ENCODE measurements around the gene ADAMTS14. TPM values are rescaled to one million over a fixed set of nuclear protein-coding genes. Genes with fewer than 3 reads are reported as not detected.
"Not testable (repeated sequence)": the region's sequence is repeated elsewhere in the genome, so short reads cannot be mapped to it uniquely, and the experiment has no call there.

Gene ADAMTS14
- total RNA-seq, 2 donors from 2014 or later: 0.44 to 0.79 TPM

DNA sequence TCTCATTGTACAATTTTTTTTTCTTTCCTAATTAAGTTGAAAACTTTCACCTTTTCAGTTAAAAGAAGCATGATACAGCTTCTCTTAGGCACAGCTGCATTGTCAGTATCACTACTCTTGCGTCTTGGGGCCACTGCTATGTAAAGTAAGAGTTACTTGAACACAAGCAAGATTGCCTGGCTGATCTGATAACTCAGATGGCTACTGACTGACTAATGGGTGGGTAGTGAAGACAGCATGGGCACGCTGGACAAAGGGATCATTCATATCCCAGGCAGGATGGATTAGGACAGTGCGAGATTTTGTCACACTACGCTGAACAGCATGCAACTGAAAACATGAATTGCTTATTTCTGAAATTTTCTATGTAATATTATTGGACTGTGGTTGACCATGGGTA is 11.6 kb upstream of the ADAMTS14 start:
- H3K4me3 Mint-ChIP-seq: no peak overlapping the region
- 95 to 97% methylated on average over 4 of the region's 4 CpGs for WGBS, 2 experiments (ENCODE audit: insufficient coverage in 1 of 2, insufficient read length in 1 of 2)

DNA sequence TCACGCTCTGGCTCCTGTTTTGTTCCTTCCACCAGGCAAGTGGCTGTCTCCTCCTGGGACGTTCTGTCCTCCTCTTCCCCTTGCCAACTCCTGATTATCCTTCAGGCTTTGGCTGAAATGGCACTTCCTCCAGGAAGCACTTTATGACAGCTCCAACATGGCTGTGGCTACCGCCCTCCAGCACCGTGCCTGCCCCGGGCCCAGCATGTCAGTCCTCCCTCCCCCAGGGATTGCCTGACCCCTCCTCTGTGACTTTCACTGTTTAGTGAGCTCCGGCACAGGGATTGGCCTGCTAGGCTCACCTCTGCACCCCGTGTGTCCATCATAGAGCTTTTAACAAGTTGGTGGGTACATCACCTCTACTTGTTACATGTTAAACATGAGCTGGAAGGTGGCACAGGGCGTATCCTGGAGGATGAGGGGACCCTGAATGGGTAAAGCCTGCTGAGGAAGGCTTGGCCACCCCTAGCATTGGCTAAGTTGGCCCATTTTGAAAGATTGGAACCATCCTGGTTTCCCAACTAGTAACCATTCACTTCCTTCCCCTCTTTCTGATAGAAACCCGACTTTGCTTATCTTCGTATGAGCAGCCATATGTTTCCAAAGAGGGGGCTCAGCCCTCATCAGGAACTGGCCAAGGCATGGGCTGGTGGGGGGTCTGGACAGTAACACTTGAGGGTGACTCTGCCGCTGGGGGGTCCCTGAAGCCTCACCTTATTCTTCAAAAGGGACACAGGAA is 10.5 kb upstream of the ADAMTS14 start:
- no peak overlapping the region for H3K27ac ChIP-seq (ENCODE audit: low read depth, low read length)
- Mint-ChIP-seq H3K36me3 (ENCODE audit: low read depth) (no peaks in the 10 kb centered on the region), H3K27ac (no peak overlapping the region), H3K4me3 (no peak overlapping the region), H3K9me3 (peaks cover 4% of the 10 kb centered on the region), H3K27me3 (ENCODE audit: insufficient read depth) (peaks cover 2% of the 10 kb centered on the region), H3K4me1 (no peaks in the 10 kb centered on the region)
- 89% methylated on average over 8 to 11 of the region's 11 CpGs for WGBS, 2 experiments (ENCODE audit: insufficient coverage in 1 of 2, insufficient read length in 1 of 2)
- H3K36me3 ChIP-seq (ENCODE audit: control insufficient read depth, insufficient read depth, low read length): no peaks in the 10 kb centered on the region
- TF ChIP-seq, protein P1, sequence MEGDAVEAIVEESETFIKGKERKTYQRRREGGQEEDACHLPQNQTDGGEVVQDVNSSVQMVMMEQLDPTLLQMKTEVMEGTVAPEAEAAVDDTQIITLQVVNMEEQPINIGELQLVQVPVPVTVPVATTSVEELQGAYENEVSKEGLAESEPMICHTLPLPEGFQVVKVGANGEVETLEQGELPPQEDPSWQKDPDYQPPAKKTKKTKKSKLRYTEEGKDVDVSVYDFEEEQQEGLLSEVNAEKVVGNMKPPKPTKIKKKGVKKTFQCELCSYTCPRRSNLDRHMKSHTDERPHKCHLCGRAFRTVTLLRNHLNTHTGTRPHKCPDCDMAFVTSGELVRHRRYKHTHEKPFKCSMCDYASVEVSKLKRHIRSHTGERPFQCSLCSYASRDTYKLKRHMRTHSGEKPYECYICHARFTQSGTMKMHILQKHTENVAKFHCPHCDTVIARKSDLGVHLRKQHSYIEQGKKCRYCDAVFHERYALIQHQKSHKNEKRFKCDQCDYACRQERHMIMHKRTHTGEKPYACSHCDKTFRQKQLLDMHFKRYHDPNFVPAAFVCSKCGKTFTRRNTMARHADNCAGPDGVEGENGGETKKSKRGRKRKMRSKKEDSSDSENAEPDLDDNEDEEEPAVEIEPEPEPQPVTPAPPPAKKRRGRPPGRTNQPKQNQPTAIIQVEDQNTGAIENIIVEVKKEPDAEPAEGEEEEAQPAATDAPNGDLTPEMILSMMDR (conservative IDR thresholded peaks at IDR 0.05): no peak
- no peak overlapping the region for H3K9ac ChIP-seq (ENCODE audit: extremely low read depth, low read length, poor library complexity, severe bottlenecking)
- H3K9me3 ChIP-seq (ENCODE audit: control insufficient read depth, low read length): peaks cover 14% of the 10 kb centered on the region
- H3K27me3 ChIP-seq (ENCODE audit: control insufficient read depth, insufficient read depth, low read length, poor library complexity, severe bottlenecking): no peaks in the 10 kb centered on the region
- no peaks in the 10 kb centered on the region for H3K4me1 ChIP-seq (ENCODE audit: control insufficient read depth, insufficient read depth, low read length)
- DNase-seq: no peak
- H3K4me3 ChIP-seq (ENCODE audit: low read length): no peak overlapping the region

More for the DNA sequence above, 11.6 kb upstream of the ADAMTS14 start:
- Histone ChIP-seq H3K27ac (ENCODE audit: low read depth, low read length) (no peak overlapping the region), H3K9me3 (ENCODE audit: control insufficient read depth, low read length) (peaks cover 14% of the 10 kb centered on the region), H3K4me1 (ENCODE audit: control insufficient read depth, insufficient read depth, low read length) (no peaks in the 10 kb centered on the region), H3K36me3 (ENCODE audit: control insufficient read depth, insufficient read depth, low read length) (no peaks in the 10 kb centered on the region), H3K27me3 (ENCODE audit: control insufficient read depth, insufficient read depth, low read length, poor library complexity, severe bottlenecking) (no peaks in the 10 kb centered on the region), H3K9ac (ENCODE audit: extremely low read depth, low read length, poor library complexity, severe bottlenecking) (no peak overlapping the region), H3K4me3 (ENCODE audit: low read length) (no peak overlapping the region)
- Mint-ChIP-seq H3K9me3 (peaks cover 3% of the 10 kb centered on the region), H3K27ac (no peak overlapping the region), H3K36me3 (ENCODE audit: low read depth) (no peaks in the 10 kb centered on the region), H3K27me3 (ENCODE audit: insufficient read depth) (peaks cover 2% of the 10 kb centered on the region), H3K4me1 (no peaks in the 10 kb centered on the region)
- TF ChIP-seq, protein P1 (conservative IDR thresholded peaks at IDR 0.05): no peak
- no peak for DNase-seq

DNA sequence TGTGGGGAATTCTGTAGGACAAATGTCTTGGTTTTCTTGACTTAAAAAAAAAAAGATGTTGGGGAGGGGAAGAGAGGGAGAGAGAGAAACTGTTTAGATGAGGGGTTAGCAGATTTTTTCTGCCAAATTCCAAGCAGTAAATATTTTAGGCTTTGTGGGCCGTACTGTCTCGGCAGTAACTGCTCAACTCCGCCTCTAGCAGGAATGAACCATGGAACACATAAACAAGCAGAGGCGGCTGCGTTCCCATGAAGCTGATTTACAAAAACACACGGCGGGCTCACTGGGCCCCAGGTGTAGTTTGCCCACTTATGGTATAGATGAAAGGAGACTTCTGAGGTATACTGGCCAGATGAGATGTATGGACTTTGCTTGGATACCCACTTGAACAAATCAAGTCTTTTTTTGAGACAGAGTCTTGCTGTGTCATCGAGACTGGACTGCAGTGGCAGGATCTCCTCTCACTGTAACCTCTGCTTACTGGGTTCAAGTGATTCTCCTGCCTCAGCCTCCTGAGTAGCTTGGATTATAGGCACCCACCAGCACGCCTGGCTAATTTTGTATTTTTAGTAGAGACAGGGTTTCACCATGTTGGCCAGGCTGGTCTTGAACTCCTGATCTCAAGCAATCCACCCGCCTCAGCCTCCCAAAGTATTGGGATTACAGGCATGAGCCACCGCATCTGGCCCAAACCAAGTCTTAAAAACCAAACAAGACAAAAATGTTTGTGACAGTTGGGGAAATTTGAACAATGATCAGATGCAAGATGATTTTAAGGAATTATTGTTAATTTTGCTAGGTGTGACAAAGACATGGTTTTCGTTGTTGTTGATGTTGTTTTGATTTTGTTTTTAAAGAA is 9.7 kb upstream of the ADAMTS14 start:
- Histone ChIP-seq H3K27me3 (ENCODE audit: control insufficient read depth, insufficient read depth, low read length, poor library complexity, severe bottlenecking) (no peaks in the 10 kb centered on the region), H3K9me3 (ENCODE audit: control insufficient read depth, low read length) (peaks cover 14% of the 10 kb centered on the region), H3K36me3 (ENCODE audit: control insufficient read depth, insufficient read depth, low read length) (no peaks in the 10 kb centered on the region), H3K4me3 (ENCODE audit: low read length) (no peak overlapping the region), H3K4me1 (ENCODE audit: control insufficient read depth, insufficient read depth, low read length) (no peaks in the 10 kb centered on the region), H3K9ac (ENCODE audit: extremely low read depth, low read length, poor library complexity, severe bottlenecking) (no peak overlapping the region), H3K27ac (ENCODE audit: low read depth, low read length) (no peak overlapping the region)
- H3K27ac Mint-ChIP-seq: no peak overlapping the region
- TF ChIP-seq, protein P1 (conservative IDR thresholded peaks at IDR 0.05): no peak
- no peaks in the 10 kb centered on the region for H3K4me1 Mint-ChIP-seq
- no peaks in the 10 kb centered on the region for H3K36me3 Mint-ChIP-seq (ENCODE audit: low read depth)
- peaks cover 2% of the 10 kb centered on the region for H3K27me3 Mint-ChIP-seq (ENCODE audit: insufficient read depth)
- peaks cover 12% of the 10 kb centered on the region for H3K9me3 Mint-ChIP-seq
- 93 to 96% methylated on average over 10 to 12 of the region's 12 CpGs for WGBS, 2 experiments (ENCODE audit: insufficient coverage in 1 of 2, insufficient read length in 1 of 2)
- no peak for DNase-seq
- H3K4me3 Mint-ChIP-seq: no peak overlapping the region

DNA sequence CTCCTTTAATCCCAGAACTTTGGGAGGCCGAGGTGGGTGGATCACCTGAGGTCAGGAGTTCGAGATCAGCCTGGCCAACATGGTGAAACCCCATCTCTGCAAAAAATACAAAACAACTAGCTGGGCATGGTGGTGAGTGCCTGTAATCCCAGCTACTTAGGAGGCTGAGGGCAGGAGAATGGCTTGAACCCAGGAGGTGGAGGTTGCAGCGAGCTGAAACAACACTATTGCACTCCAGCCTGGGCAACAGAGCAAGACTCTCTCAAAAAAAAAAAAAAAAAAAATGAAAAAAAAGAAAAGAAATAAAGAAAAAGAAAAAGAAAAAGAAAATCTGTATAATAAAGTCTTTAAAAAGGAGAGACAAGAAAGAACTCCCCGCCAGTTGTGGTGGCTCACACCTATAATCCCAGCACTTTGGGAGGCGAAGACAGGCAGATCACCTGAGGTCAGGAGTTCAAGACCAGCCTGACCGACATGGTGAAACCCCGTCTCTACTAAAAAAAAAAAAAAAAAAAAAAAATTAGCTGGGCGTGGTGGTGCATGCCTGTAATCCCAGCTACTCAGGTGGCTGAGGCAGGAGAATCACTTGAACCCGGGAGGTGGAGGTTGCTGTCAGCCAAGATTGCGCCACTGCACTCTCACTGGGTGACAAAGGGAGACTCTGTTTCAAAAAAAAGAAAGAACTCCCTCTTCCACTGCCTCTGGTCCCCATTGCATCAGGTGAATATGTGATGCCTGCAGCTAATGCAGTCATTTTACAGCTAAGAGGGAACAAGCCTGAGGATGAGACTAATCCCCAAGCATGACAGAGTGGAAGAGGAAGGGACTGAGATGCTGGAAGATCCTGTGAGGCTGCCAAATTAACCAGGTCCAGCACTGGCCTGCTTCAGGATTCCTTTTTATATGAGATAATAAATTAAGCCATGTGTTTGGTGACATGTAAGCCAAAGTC is 8.6 kb upstream of the ADAMTS14 start:
- H3K27me3 ChIP-seq (ENCODE audit: control insufficient read depth, insufficient read depth, low read length, poor library complexity, severe bottlenecking); H3K9ac ChIP-seq (ENCODE audit: extremely low read depth, low read length, poor library complexity, severe bottlenecking); H3K4me1 ChIP-seq (ENCODE audit: control insufficient read depth, insufficient read depth, low read length); H3K36me3 ChIP-seq (ENCODE audit: control insufficient read depth, insufficient read depth, low read length); H3K27ac Mint-ChIP-seq; H3K4me3 Mint-ChIP-seq; H3K36me3 Mint-ChIP-seq (ENCODE audit: low read depth); H3K4me3 ChIP-seq (ENCODE audit: low read length); H3K4me1 Mint-ChIP-seq; DNase-seq; H3K27me3 Mint-ChIP-seq (ENCODE audit: insufficient read depth): not testable (repeated sequence)
- peaks cover 11% of the 10 kb centered on the region for H3K9me3 ChIP-seq (ENCODE audit: control insufficient read depth, low read length)
- peak overlapping the region; percentile 97 for H3K27ac ChIP-seq (ENCODE audit: low read depth, low read length)
- WGBS, 2 experiments (ENCODE audit: insufficient coverage in 1 of 2, insufficient read length in 1 of 2): 92% methylated on average over 5 to 10 of the region's 10 CpGs
- peaks cover 20% of the 10 kb centered on the region for H3K9me3 Mint-ChIP-seq

Data from endodermal cell (in vitro differentiated cells).